Heart left ventricle (tissue), 13 donors: ENCODE measurements around the gene ZNF613.

Source experiments
- CTCF ChIP-seq, 12 donors: fragments of 200-600 bp; sonication (generic) in 4 of 12; IDR thresholded peaks; one replicate each; pipeline versions ENCODE4 v1.5.0 to v1.8.0; 2018 to 2022; ENCODE audit warnings: antibody characterized with exemption in 12 of 12, mild to moderate bottlenecking in 5 of 12
- POLR2A ChIP-seq, 2 donors: fragments of 450-650 bp; IDR thresholded peaks; one replicate each; pipeline ENCODE4 v1.6.1; 2017; ENCODE audit warnings: antibody characterized with exemption in 2 of 2, mild to moderate bottlenecking in 2 of 2, moderate library complexity in 2 of 2
- donor health status: ischemic (EF 13 %, LVEDD 7.1; RV severe dilation, severe dysfunction).
- donor health status: DM: no; HTN: yes; CAD: no.
- donor health status: DM: no; HTN: no; CAD: no.
- donor health status: ischemic (EF 25% LVEDD 6.9; RV normal size, moderate dysfunction).
- donor health status: ischemic (EF 25% LVEDD 5.7; RV mildly dilated, moderate dysfunction).
- donor health status: ischemic (EF 35%, LVEDD 5.7; RV mildly dilated, moderate dysfunction).
- donor health status: nonischemic (EF 11% LVEDD 7.7; RV severe dilation, severe dysfunction).
- donor health status: DM: yes; HTN: yes; CAD: no.
- donor health status: PGD.
- donor health status: ischemic (EF 29% LVEDD 5.4; RV normal size, mild dysfunction).
- donor health status: nonischemic (EF 23%, LVEDD 6.1; RV moderate dilation, normal function).

GRCh38 chr19:51976852-51977251 lies 49.6 kb downstream of the ZNF613 start:
- TF ChIP-seq CTCF (IDR thresholded peaks at IDR 0.05) = peak in 1 of 12 donors; percentile 16
- TF ChIP-seq POLR2A (IDR thresholded peaks at IDR 0.05) = no peak
